Stomach (tissue), 9 donors: Measurements from ENCODE around the gene CORO1C. TPM values are rescaled to one million over a fixed set of nuclear protein-coding genes. Genes with fewer than 3 reads are reported as not detected.
A peak's percentile ranks its signal among the peaks of the same experiment; 100 is the strongest.

Experiments used
- DNase-seq, 2 donors: peaks; one replicate each; pipeline versions ENCODE4 v3.0.0 to v3.0.0-alpha.2; 2013 to 2019
- H3K27ac ChIP-seq, 5 donors: fragments of 200-600 bp in 4 of 5; sonication (generic) in 4 of 5; one replicate each; pipeline ENCODE4 v1.5.1; 2013 to 2019; ENCODE audit warnings: mild to moderate bottlenecking in 1 of 5, moderate library complexity in 1 of 5
- H3K27me3 ChIP-seq, 3 donors: fragments of 200-600 bp; sonication (generic); one replicate each; pipeline ENCODE4 v1.5.1; 2017 to 2019; ENCODE audit warnings: mixed run types in 1 of 3
- H3K36me3 ChIP-seq, 4 donors: fragments of 200-600 bp; sonication (generic); 1 replicate in 3 of 4; 2 replicates in 1 of 4; pipeline ENCODE4 v1.5.1; 2016 to 2019
- H3K4me1 ChIP-seq, 4 donors: fragments of 200-600 bp; sonication (generic); one replicate each; pipeline ENCODE4 v1.5.1; 2016 to 2019
- H3K4me3 ChIP-seq, 4 donors: fragments of 200-600 bp; sonication (generic) in 3 of 4; one replicate each; pipeline ENCODE4 v1.5.1; 2016 to 2019; ENCODE audit warnings: mild to moderate bottlenecking in 1 of 4
- H3K9me3 ChIP-seq, 4 donors: fragments of 200-600 bp; sonication (generic); one replicate each; pipeline ENCODE4 v1.5.1; 2016 to 2019
- CTCF ChIP-seq, 7 experiments: fragments of 450-650 bp in 4 of 7; fragments of 200-600 bp in 3 of 7; sonication (generic) in 3 of 7; IDR thresholded peaks; one replicate each; pipeline ENCODE4 v1.5.1; 2016 to 2019; ENCODE audit warnings: antibody characterized with exemption in 7 of 7, control low read depth in 2 of 7, mild to moderate bottlenecking in 1 of 7
- EP300 ChIP-seq: sonication (generic); formaldehyde crosslinking; IDR thresholded peaks from one replicate; pipeline ENCODE4 v1.6.1; 2017; ENCODE audit warnings: antibody characterized with exemption
- POLR2A ChIP-seq, 4 donors: fragments of 450-650 bp; IDR thresholded peaks; one replicate each; pipeline ENCODE4 v1.6.1; 2016; ENCODE audit warnings: antibody characterized with exemption in 4 of 4, control low read depth in 2 of 4, mild to moderate bottlenecking in 1 of 4, moderate library complexity in 1 of 4
- POLR2AphosphoS5 ChIP-seq, 3 donors: sonication (generic); formaldehyde crosslinking; IDR thresholded peaks; one replicate each; pipeline ENCODE4 v1.6.1; 2016; ENCODE audit warnings: antibody characterized with exemption in 3 of 3
- WGBS, 5 donors: extraction: QIAGEN DNeasy Blood & Tissue Kit in 3 of 5; methylation state at CpG; one replicate each; pipeline versions ENCODE4 v1.1.5 to v1.1.7; 2013 to 2018; 5-methylcytosine and 5-hydroxymethylcytosine counted together
- intact Hi-C: fragments of 100-400 bp; cut with DNase I; formaldehyde crosslinking; loops from one replicate; pipeline ENCODE4 v1.15.1; 2023; ENCODE audit warnings: low total_unique reads
- polyA plus RNA-seq, 3 donors: library from polyadenylated mRNA; stranded (reverse); fragments of 200-250 nt; gene quantifications; one replicate each; pipeline ENCODE4 v1.2.3, GENCODE V29; 2013
- total RNA-seq, 5 donors: library from RNA; depleted of rRNA; stranded (reverse); fragments of >200 nt; gene quantifications; one replicate each; pipeline versions ENCODE4 v1.1.0 to v1.2.3, GENCODE V29; 2014 to 2016
- donor health status: healthy with polysubstance abuse.
- donor health status: Bipolar disorder and iron deficiency.
- donor health status: healthy.

CORO1C gene
- total and polyA plus RNA-seq, 8 donors: 27.4 to 392 (median 143) TPM

GRCh38 chr12:108711489-108712164, 19.7 kb downstream of the CORO1C start:
- DNase-seq: no peak
- Histone ChIP-seq H3K27me3 (no peaks in the 10 kb centered on the region), H3K9me3 (no peaks in the 10 kb centered on the region), H3K4me1 (peaks cover 7 to 75% (median 35%) of the 10 kb centered on the region in 4 donors), H3K27ac (peak overlapping the region in 2 of 5 donors; percentile 20 to 54), H3K36me3 (no peaks in the 10 kb centered on the region), H3K4me3 (no peak overlapping the region)
- 77 to 94% (median 88%) methylated on average over 9 of the region's 9 CpGs for WGBS, 5 donors
- TF ChIP-seq POLR2A (IDR thresholded peaks at IDR 0.05): no peak
- TF ChIP-seq POLR2AphosphoS5 (IDR thresholded peaks at IDR 0.05): no peak
- TF ChIP-seq CTCF (IDR thresholded peaks at IDR 0.05): no peak
- no peak for TF ChIP-seq EP300
- intact Hi-C loops: no loop called here

GRCh38 chr12:108709697-108710096, 21.6 kb downstream of the CORO1C start:
- H3K4me3 ChIP-seq: no peak overlapping the region
- no peak overlapping the region for H3K27ac ChIP-seq
- no peaks in the 10 kb centered on the region for H3K36me3 ChIP-seq
- no peak for DNase-seq
- peaks cover 7 to 67% (median 30%) of the 10 kb centered on the region in 4 donors for H3K4me1 ChIP-seq
- 25 to 61% (median 46%) methylated on average over 1 of the region's 1 CpG for WGBS, 5 donors
- intact Hi-C loops: no loop called here
- no peaks in the 10 kb centered on the region for H3K27me3 ChIP-seq
- no peaks in the 10 kb centered on the region for H3K9me3 ChIP-seq
- TF ChIP-seq POLR2A (IDR thresholded peaks at IDR 0.05) (no peak), CTCF (IDR thresholded peaks at IDR 0.05) (no peak), EP300 (no peak), POLR2AphosphoS5 (IDR thresholded peaks at IDR 0.05) (no peak)

- intact Hi-C loops: no loop called here
- no peak overlapping the region for H3K4me3 ChIP-seq
- WGBS, 5 donors: 78 to 84% (median 79%) methylated on average over 5 of the region's 5 CpGs
- H3K27ac ChIP-seq: peak overlapping the region in 1 of 5 donors; percentile 93
- no peaks in the 10 kb centered on the region for H3K9me3 ChIP-seq
- no peaks in the 10 kb centered on the region for H3K27me3 ChIP-seq
- peaks cover 0 to 15% (median 9%) of the 10 kb centered on the region in 4 donors for H3K36me3 ChIP-seq
- no peak for DNase-seq
- peaks cover 0 to 66% (median 34%) of the 10 kb centered on the region in 4 donors for H3K4me1 ChIP-seq
- TF ChIP-seq POLR2A (IDR thresholded peaks at IDR 0.05) (no peak), CTCF (IDR thresholded peaks at IDR 0.05) (no peak), POLR2AphosphoS5 (IDR thresholded peaks at IDR 0.05) (no peak), EP300 (no peak)
Observed at GRCh38 chr12:108704527-108704926, 26.8 kb downstream of the CORO1C start.

- H3K27ac ChIP-seq: peak overlapping the region in 4 of 5 donors; percentile 55 to 93 (median 56)
- H3K9me3 ChIP-seq: no peaks in the 10 kb centered on the region
- WGBS, 5 donors: 65 to 78% (median 69%) methylated on average over 10 of the region's 10 CpGs
- no peaks in the 10 kb centered on the region for H3K27me3 ChIP-seq
- H3K4me1 ChIP-seq: peaks cover 0 to 73% (median 37%) of the 10 kb centered on the region in 4 donors
- H3K4me3 ChIP-seq: no peak overlapping the region
- no peak for DNase-seq
- no peak for TF ChIP-seq POLR2AphosphoS5 (IDR thresholded peaks at IDR 0.05)
- no peak for TF ChIP-seq EP300
- no peak for TF ChIP-seq CTCF (IDR thresholded peaks at IDR 0.05)
- TF ChIP-seq POLR2A (IDR thresholded peaks at IDR 0.05): no peak
- H3K36me3 ChIP-seq: peaks cover 0 to 33% (median 23%) of the 10 kb centered on the region in 4 donors
- intact Hi-C loops: no loop called here
Observed at GRCh38 chr12:108702595-108703320, 28.6 kb downstream of the CORO1C start.
